H54 (cell line): ENCODE data around the gene RXFP1.

Source experiments
- DNase-seq: peaks from one replicate; pipeline ENCODE4 v3.0.0; 2011; ENCODE audit warnings: low spot score, mixed read lengths; ENCODE audit not compliant: insufficient read length
- FAIRE-seq: peaks from 3 replicates; lab custom pipeline; 2011; peaks lifted over from hg19 to GRCh38; lab: Jason Lieb, UNC
- POLR2A ChIP-seq: IDR thresholded peaks from 2 replicates; pipeline ENCODE4 v1.6.1; 2011; ENCODE audit warnings: low read depth, mild to moderate bottlenecking, low read length

Gene RXFP1

DNA sequence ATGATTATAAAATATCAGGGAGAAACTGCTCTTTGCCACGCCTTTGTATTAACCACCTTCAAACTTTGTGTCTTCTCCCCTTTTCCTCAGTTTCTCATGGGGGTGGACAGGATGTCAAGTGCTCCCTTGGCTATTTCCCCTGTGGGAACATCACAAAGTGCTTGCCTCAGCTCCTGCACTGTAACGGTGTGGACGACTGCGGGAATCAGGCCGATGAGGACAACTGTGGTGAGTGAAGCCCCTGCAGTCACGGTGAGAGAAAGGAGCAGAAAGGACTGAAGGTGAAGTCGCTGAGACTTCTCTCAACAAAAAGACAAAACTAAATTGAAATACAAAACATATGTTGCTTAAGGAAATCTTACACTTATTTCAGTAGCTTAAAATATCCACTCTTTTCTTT lies 50.9 kb downstream of the RXFP1 start:
- TF ChIP-seq POLR2A = no peak
- FAIRE-seq = no peak
- DNase-seq = no peak

DNA sequence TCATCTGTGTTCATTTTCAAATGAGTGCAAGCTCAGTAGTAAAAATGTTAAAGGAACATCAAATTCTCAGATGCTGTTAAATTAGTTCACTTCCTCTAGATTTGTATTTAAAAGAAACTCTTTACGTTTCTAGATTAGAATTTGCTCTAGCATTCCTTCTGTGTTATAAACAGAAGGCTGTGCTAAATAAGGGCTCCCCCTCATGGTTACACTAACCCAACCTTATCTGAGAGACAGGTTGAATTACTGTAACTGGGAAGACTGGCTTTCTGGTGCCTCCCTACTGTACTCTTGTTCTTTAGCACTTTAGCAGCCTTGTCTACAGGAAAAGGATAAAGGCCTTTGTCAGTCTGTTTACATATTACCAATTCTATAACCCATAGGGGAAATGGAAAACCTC lies 56.8 kb downstream of the RXFP1 start:
- no peak for FAIRE-seq
- no peak for TF ChIP-seq POLR2A
- no peak for DNase-seq

DNA sequence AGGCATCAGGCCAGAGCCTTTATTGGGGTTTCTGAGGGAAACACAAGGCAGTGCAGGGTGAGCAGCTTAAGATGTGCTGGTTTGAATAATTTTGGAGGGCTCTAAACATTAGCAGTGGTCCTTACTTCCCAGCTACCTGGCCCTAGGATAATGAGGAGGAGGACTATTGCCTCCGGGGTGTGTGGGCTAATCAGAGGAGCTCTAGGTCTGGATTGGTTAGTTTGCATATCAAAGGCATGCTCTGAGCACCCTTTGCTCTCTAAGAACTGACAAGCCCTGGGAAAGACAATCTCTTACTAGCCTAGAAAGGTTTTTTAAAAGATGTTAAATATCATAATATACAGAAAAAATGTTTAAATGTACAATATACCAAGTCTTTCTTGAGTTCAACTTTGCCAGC lies 58.4 kb downstream of the RXFP1 start:
- no peak for TF ChIP-seq POLR2A
- FAIRE-seq (no peak), DNase-seq (no peak)

DNA sequence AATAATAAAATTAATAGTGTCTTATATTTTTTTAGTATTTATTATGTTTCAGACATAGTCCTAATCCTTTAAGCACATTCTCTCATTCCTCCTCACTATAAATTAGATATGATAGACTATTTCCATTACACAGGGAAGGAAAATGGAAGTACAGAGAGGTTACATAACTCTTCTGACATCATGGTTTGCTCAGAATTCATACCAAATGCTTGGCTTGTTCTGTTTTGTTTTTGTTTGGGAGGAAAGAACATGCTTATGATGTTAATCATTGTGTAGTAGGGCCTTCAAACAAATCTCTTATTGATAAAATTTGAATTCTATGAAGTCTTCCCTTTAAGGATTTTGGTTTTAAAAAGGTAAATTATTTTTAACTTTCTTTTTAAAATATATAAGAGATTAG lies 59.5 kb downstream of the RXFP1 start:
- FAIRE-seq (no peak), DNase-seq (no peak)
- TF ChIP-seq POLR2A = no peak

DNA sequence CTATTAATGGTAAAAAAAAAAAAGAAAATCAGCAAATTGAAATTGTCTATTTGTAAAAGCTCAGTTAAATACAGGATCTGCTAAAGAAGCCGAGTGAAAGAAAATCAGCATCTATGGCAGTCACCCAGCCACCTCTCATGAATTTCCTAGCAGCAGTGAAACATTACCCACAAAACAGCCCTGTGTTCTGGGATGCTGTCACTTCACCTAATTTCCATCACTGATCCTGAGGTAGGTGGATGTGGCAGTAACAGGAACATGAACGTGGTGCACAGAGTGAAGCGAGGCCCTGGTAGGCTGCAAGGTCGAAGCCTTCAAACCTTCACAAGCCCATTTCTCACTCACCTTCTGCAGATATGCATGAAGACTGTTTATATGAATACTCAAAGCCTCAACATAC lies 65.2 kb downstream of the RXFP1 start:
- FAIRE-seq = no peak
- TF ChIP-seq POLR2A = no peak
- DNase-seq = no peak

DNA sequence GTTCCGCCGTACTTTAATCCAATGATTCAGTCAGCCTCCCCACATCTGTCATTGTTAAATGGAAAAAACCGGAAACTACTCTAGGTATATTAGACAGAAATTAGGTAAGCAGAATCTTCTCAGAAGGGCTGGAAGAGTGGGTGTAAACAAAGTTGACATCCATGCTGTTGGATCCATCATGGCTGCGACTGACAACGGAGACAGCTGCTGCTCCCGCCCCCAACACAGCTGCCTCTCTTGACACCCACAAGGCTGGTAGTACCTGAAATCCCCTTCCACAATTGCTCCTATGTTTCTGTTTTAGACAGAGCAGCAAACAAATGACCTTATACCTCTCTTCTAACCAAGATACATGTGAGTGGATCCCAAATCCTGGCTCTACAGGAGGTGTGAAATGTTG lies 66.6 kb downstream of the RXFP1 start:
- no peak for DNase-seq
- FAIRE-seq = no peak

DNA sequence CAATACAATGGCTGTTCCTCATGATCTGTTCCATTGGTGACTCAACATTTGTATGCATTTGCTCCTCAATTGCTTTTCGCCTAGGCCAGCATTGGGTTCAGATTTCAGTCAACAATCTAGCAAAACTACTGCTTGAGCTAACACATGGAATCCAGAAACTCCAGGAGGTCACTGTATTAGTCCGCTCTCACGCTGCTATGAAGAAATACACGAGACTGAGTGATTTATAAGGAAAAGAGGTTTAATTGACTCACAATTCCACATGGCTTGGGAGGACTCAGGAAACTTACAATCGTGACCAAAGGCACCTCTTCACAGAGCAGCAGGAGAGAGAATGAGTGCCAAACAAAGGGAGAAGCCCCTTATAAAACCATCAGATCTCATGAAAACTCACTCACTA lies 67.1 kb downstream of the RXFP1 start:
- DNase-seq (no peak), FAIRE-seq (no peak)
- TF ChIP-seq POLR2A = no peak

More for the DNA sequence above, 66.6 kb downstream of the RXFP1 start:
- TF ChIP-seq POLR2A = no peak

DNA sequence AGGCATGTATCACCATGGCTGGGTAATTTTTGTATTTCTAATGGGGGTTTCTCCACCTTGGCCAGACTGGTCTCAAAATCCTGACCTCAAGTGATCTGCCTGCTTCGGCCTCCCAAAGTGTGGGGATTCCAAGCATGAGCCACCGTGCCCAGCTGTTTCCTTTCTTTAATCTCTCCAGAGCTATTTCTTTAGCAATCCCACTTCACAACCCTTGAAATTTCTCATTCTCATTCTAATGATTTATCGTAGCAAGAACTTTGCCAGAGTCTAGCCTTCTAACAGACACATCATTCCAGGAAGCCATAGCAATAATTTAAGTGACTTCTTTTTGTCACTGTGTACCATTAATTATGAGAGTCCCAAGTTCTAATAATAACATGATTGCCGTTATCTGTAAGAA lies 68.6 kb downstream of the RXFP1 start:
- TF ChIP-seq POLR2A = no peak
- DNase-seq = no peak
- no peak for FAIRE-seq

DNA sequence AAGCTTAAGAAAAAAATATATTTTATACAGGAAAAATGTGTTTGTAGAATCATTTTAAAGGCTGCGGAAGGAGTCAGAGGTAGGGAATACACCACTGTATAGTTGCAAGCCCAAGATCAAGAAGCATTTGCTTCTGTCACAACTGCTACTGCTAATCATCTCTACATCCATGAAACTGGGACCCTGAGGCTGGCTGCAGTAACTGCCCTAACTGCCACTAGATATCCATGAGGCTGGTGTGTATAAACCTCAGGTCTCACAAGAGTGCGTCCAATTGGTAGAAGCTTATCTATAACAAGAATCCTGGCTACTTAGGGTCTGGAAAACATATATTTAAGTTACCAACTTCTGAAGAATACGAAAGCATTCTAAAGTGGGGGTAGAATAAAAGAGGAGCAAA lies 69.1 kb downstream of the RXFP1 start:
- FAIRE-seq = no peak
- TF ChIP-seq POLR2A = no peak
- DNase-seq = no peak

DNA sequence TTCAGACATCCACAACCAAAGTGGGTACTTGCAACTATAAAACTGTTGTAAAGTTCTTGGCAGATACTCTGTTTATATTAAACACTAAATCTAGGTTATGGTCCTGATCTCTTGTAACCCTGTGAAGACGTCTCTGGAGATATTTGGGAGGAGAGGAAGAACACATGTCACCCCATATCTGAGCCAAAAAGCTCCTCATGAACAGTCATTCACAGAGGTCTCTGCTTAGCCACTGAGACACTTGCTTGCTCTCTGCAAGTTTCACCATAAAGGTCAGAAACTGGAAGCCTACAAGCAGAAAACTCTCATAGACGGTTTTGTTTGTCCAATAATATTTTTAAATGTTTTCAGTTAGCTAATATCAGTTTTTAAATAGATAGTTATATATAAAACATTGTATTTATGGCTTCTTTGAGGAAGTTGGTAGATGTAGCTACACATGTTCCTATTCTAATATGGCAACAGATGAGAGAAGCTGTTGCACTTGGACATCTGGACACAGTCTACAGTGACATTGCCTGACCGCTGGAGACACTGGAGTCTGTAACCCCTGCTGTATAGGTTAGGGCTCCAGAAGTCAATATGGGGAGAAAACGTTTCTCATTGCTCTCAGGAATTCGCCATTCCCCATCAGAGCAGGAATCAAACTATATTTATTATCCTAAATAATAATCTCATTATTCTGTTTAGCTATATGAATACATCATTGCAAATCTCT lies 76.4 kb downstream of the RXFP1 start:
- DNase-seq (no peak), FAIRE-seq (no peak)
- no peak for TF ChIP-seq POLR2A

DNA sequence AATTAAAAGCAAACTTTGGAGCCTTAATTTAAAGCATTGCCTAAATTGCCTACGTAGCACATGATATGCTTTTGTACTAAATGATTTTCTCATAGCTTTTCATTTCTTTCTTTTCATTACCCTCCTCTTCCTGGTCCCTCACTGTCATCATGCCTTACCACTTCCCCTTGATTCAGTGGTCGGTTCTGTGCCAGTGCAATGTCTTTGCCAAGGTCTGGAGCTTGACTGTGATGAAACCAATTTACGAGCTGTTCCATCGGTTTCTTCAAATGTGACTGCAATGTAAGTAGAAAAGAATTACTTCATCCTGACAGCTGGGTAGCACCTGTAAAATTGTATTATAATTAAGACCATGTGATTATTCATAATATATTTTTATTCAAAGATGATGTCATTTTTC lies 77.5 kb downstream of the RXFP1 start:
- no peak for FAIRE-seq
- TF ChIP-seq POLR2A = no peak
- DNase-seq = no peak

DNA sequence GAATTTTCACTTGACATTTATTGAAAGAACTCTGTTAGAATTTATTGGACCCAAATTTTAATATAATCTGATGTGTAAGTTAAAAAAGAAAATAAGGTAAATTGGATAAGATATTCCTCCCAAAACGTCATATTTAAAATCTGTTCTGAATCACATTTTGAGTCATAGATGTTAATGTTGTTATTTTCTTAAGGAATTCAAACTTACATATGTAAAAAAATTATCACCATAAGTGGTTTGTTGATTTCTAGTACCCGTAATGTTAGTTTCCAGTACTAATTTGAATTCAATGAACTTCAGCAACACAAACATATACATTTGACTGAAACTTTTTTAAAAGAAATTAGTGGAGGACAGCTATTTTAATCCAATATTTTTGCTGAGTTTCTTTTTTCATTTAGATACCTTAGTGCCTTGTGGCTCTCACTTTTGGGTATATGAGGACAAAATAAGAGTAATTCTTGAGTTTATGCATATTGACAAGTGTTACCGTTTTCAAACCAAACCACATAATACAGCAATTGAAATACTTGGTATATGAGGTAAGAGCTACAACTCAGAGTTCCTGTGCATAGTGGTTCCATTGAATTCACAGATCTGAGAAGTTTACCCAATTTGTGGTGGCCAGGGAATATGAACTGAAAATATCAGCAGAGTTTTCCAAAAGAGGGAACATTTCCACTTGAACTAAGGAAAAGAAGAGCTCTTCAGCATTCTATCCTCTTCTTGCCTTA lies 78.2 kb downstream of the RXFP1 start:
- TF ChIP-seq POLR2A = no peak
- DNase-seq = no peak
- no peak for FAIRE-seq

DNA sequence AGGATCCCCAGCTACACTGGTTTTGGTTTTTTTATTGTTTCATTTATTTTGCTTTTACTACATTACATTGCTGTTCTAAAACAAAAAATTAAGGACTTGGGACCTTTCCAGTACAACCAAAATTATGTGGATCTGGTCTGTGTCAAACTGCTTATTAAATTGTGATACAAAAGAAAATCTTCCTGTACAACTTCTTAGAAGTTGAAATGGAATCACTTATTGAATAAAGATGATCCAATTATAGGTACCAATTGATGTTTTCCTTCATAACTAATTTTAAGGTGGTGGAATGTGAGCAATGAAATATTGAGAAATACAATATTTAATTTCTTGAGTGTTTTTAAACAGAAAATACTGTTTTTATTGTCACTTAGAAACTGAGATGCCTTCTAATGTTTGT lies 82.7 kb downstream of the RXFP1 start:
- FAIRE-seq (no peak), DNase-seq (no peak)
- no peak for TF ChIP-seq POLR2A

DNA sequence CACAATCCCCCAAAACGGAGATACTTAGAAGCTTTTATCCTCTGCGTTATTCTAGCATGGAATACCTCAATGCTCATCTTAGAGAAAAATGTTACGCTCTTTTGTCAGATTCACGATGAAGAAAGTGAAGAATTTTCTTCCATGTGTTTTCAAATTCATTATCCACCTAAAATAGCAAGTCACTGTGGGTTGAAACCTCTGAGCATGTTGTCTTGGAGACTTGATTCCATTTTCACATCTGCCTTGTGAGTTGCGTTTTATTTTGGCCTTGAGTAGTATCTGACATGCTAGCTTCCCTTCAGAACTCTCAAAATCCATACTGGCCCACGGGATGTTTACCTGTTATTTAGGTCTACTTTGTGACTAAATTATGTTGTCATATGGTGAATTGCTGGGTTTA lies 83.7 kb downstream of the RXFP1 start:
- DNase-seq = no peak
- FAIRE-seq = no peak
- no peak for TF ChIP-seq POLR2A

DNA sequence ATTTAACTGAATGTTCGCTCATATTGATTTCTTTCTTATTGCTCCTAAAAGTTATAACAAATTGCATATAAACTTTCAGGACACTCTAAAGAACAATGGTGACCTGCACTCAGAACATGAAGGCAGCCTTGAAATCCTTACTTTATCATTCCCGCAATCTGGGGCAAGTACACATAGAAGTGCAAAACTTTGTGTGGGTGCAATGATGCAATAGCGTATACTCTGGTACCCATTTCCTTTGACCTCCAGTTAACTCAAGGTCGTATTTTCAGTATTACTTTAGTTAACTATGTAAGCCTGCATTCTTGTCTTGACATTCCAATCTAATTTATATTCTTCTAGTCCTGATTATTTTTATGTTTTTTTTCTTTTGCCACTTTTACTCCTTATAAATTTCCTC lies 85.3 kb downstream of the RXFP1 start:
- FAIRE-seq = no peak
- no peak for TF ChIP-seq POLR2A
- no peak for DNase-seq
